Common myeloid progenitor, CD34-positive (primary cell): ENCODE data around the gene OBSCN. TPM values are rescaled to one million over a fixed set of nuclear protein-coding genes. Genes with fewer than 3 reads are reported as not detected.

Experiments
- CTCF ChIA-PET: fragments of 350-600 bp; sonication (Branson Sonifier 250); formaldehyde crosslinking; loops from one replicate; lab custom pipeline; 2021; ENCODE audit warnings: antibody characterized with exemption; lab: Charles Lee
- POLR2A ChIA-PET: fragments of 350-600 bp; sonication (Branson Sonifier 250); formaldehyde crosslinking; loops from one replicate; lab custom pipeline; 2021; ENCODE audit warnings: antibody characterized with exemption; lab: Charles Lee
- DNase-seq, 3 donors: peaks; one replicate each; pipeline versions ENCODE4 v3.0.0 to v3.0.0-alpha.2; 2013
- H3K27ac ChIP-seq, 2 experiments: 1 replicate in 1 of 2; 2 replicates in 1 of 2; pipeline ENCODE4 v1.7.0; 2013; ENCODE audit warnings: inconsistent platforms in 2 of 2, low read length in 2 of 2, mild to moderate bottlenecking in 2 of 2, low read depth in 1 of 2, moderate library complexity in 1 of 2; ENCODE audit not compliant: severe bottlenecking in 2 of 2, insufficient read depth in 1 of 2, poor library complexity in 1 of 2
- H3K27me3 ChIP-seq, 5 experiments: replicated peaks in 2 of 5; 1 replicate in 3 of 5; 2 replicates in 2 of 5; pipeline versions ENCODE4 v1.6.1 to v1.7.0; 2013; ENCODE audit warnings: low read length in 4 of 5, mild to moderate bottlenecking in 2 of 5, moderate library complexity in 2 of 5, inconsistent platforms in 1 of 5; ENCODE audit not compliant: insufficient read depth in 5 of 5, control insufficient read depth in 4 of 5
- H3K36me3 ChIP-seq, 4 experiments: 1 replicate in 2 of 4; 2 replicates in 2 of 4; pipeline versions ENCODE4 v1.6.1 to v1.7.0; 2013; ENCODE audit warnings: low read length in 3 of 4, control low read depth in 1 of 4, mild to moderate bottlenecking in 1 of 4; ENCODE audit not compliant: control insufficient read depth in 4 of 4, insufficient read depth in 4 of 4
- H3K4me1 ChIP-seq, 4 experiments: 1 replicate in 3 of 4; 2 replicates in 1 of 4; pipeline versions ENCODE4 v1.6.1 to v1.7.1; 2013; ENCODE audit warnings: low read length in 3 of 4, mild to moderate bottlenecking in 3 of 4, control low read depth in 1 of 4, inconsistent platforms in 1 of 4, moderate library complexity in 1 of 4; ENCODE audit not compliant: control insufficient read depth in 4 of 4, insufficient read depth in 4 of 4; ENCODE audit errors: control extremely low read depth in 1 of 4
- H3K4me3 ChIP-seq, 7 experiments: 1 replicate in 4 of 7; 2 replicates in 3 of 7; pipeline versions ENCODE4 v1.5.1 to v1.7.0; 2013; ENCODE audit warnings: mild to moderate bottlenecking in 7 of 7, low read length in 6 of 7, moderate library complexity in 6 of 7, inconsistent platforms in 2 of 7, low read depth in 2 of 7, control low read depth in 1 of 7; ENCODE audit not compliant: insufficient read depth in 4 of 7, control insufficient read depth in 1 of 7; ENCODE audit errors: extremely low read depth in 1 of 7
- H3K9me3 ChIP-seq, 5 experiments: 1 replicate in 4 of 5; 2 replicates in 1 of 5; pipeline versions ENCODE4 v1.6.1 to v1.7.1; 2013; ENCODE audit warnings: low read length in 4 of 5, mild to moderate bottlenecking in 2 of 5, inconsistent platforms in 1 of 5, low read depth in 1 of 5, moderate library complexity in 1 of 5; ENCODE audit not compliant: control insufficient read depth in 4 of 5, insufficient read depth in 2 of 5; ENCODE audit errors: control extremely low read depth in 1 of 5
- WGBS: methylation state at CpG from one replicate; pipeline ENCODE4 v1.1.5; 2013; ENCODE audit not compliant: insufficient coverage; 5-methylcytosine and 5-hydroxymethylcytosine counted together
- polyA plus RNA-seq: library from polyadenylated mRNA; unstranded; fragments of 120-200 nt; gene quantifications from one replicate; pipeline ENCODE4 v1.2.1, GENCODE V29; 2013

Gene OBSCN
- 27.8 TPM for polyA plus RNA-seq

DNA sequence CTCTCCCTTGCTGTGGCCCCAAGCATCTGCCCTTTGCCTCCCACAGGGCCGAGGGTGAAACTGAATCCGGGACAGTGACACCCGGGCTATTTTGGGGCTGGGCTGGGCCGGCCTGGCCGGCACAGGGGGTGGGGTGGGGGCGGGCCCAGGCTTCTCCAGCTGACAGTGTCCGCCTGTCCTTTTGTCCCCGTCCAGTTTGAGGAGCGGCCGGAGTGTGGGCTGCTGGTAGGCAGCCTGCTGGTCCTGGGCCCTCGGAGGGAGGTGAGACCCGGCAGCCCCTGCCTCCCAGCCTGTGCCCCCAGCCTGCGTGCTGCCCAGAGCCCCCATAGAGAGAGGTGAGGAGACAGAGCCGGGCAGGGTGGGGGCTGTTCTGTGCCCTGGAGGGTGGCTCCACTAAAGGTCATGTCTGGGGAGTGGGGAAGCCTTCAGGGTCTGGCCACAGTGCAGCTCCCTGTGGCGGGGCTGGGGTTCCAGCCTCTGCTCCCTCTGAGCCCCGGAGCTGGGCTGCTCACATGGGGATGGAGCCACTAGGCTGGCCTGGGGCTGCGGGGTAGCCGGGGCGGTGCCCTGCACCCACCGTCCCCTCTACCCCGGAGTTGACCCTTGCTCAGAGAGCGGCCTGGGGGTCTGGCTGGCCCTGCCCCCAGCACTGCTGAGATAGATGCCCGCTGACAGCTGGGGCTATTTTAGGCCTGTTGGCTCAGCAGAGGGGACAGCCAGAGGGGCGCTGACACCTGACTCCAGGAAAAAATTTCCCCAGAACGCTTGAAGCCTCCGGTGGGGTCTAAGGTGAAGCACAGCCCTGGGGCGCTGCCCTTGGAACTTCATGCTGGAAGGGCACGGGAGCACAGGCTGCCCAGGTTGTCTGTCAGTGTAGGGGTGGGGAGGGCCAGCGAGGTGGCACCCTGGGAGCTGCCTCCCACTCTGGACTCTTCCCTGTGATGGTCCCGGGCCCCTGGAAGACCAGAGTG lies at the start of gene OBSCN:
TSS of gene OBSCN (plus strand) at position 194 of the 971 bp plus-strand sequence. CDS start 3,740 bp downstream, outside the sequence.
- CTCF ChIA-PET = no interaction called here
- DNase-seq = no peak
- Histone ChIP-seq H3K27ac (no peak within 1 kb of the TSS), H3K4me1 (peaks cover 0 to 8% (median 6%) of the 10 kb centered on the region in 4 experiments), H3K27me3 (peaks cover 0 to 35% (median 2%) of the 10 kb centered on the region in 5 experiments), H3K9me3 (no peaks in the 10 kb centered on the region), H3K36me3 (no peaks in the 10 kb centered on the region), H3K4me3 (no peak within 1 kb of the TSS)
- WGBS = 65% methylated on average over 25 of the region's 30 CpGs
- POLR2A ChIA-PET = interaction anchor here (0.6 kb wide), 1 partner anchor 84 kb away, joined by 3 read pairs; no protein-coding TSS in a partner anchor

- CTCF ChIA-PET = interaction anchor here (1.4 to 2.0 kb wide), 2 partner anchors 10 to 28 kb away, joined by 4 to 6 read pairs; no protein-coding TSS in a partner anchor
- no peak for DNase-seq
- Histone ChIP-seq H3K27me3 (no peaks in the 10 kb centered on the region), H3K36me3 (peaks cover 0 to 5% (median 0%) of the 10 kb centered on the region in 4 experiments), H3K27ac (no peak overlapping the region), H3K4me3 (no peak overlapping the region), H3K4me1 (peaks cover 0 to 52% (median 45%) of the 10 kb centered on the region in 4 experiments), H3K9me3 (no peaks in the 10 kb centered on the region)
- WGBS = 95% methylated on average over 72 of the region's 98 CpGs
- POLR2A ChIA-PET = no interaction called here
Observed at GRCh38 chr1:228158151-228159007, 49.5 kb upstream of the OBSCN start.

DNA sequence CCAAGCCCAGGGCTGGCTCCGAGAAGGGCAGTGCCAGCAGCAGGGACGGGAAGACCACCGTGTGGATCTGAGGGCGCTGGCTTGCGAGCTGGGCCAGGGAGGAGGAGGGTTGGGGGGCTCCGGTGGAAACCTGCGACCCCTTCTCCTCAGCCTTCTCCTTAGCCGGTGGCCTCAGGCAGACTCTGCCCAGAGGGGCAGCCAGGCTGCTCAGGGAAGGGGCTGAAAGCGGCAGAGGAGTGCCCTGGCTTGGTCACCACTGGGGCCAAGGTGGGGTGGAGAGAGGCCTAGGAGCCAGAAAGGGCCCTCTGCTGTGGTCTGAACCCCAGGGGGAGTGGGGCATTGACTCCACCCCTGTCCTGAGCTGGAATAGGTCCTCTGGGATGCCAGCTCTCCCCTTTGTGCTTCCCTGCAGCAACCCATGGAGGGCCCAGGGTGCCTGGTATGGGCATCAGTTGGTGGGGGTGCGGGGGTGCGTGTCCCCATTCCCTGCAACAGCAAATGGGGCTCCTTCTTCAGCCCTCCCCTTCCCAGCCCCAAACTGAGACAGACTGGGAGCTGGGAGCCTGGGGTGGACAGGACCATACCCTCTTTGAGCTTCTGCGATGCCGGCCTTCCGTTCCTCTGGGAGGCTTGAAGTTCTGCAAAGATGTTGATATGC lies 48.7 kb upstream of the OBSCN start:
- Histone ChIP-seq H3K9me3 (no peaks in the 10 kb centered on the region), H3K4me3 (no peak overlapping the region), H3K4me1 (peaks cover 0 to 57% (median 51%) of the 10 kb centered on the region in 4 experiments), H3K36me3 (peaks cover 0 to 5% (median 0%) of the 10 kb centered on the region in 4 experiments), H3K27me3 (no peaks in the 10 kb centered on the region), H3K27ac (no peak overlapping the region)
- 90% methylated on average over 6 of the region's 14 CpGs for WGBS
- no peak for DNase-seq
- CTCF ChIA-PET = interaction anchor here (1.4 to 2.0 kb wide), 2 partner anchors 10 to 28 kb away, joined by 4 to 6 read pairs; no protein-coding TSS in a partner anchor
- POLR2A ChIA-PET = no interaction called here

- 97% methylated on average over 14 of the region's 15 CpGs for whole genome bisulfite sequencing
- Histone ChIP-seq H3K9me3 (no peaks in the 10 kb centered on the region), H3K27ac (no peak overlapping the region), H3K4me3 (no peak overlapping the region), H3K27me3 (no peaks in the 10 kb centered on the region), H3K4me1 (peaks cover 2 to 65% (median 57%) of the 10 kb centered on the region in 4 experiments), H3K36me3 (peaks cover 0 to 5% (median 0%) of the 10 kb centered on the region in 4 experiments)
- CTCF ChIA-PET = interaction anchor here (1.4 to 2.0 kb wide), 2 partner anchors 12 to 29 kb away, joined by 4 to 6 read pairs; no protein-coding TSS in a partner anchor
- DNase-seq = no peak
- POLR2A ChIA-PET = no interaction called here
Observed at GRCh38 chr1:228160201-228160761, 47.6 kb upstream of the OBSCN start.

GRCh38 chr1:228161362-228161761 lies 46.5 kb upstream of the OBSCN start:
- DNase-seq = no peak
- POLR2A ChIA-PET = no interaction called here

GRCh38 chr1:228161866-228162265 lies 46.0 kb upstream of the OBSCN start:
- Histone ChIP-seq H3K4me1 (peaks cover 5 to 57% (median 51%) of the 10 kb centered on the region in 4 experiments), H3K9me3 (no peaks in the 10 kb centered on the region), H3K36me3 (peaks cover 0 to 5% (median 0%) of the 10 kb centered on the region in 4 experiments), H3K4me3 (peak overlapping the region in 1 of 7 experiments; percentile 40), H3K27me3 (no peaks in the 10 kb centered on the region), H3K27ac (no peak overlapping the region)
- 98% methylated on average over 8 of the region's 9 CpGs for WGBS
- ChIA-PET CTCF (interaction anchor here (0.9 to 9.6 kb wide), 5 partner anchors 9 to 52 kb away, joined by 3 to 136 read pairs (median 3); partner anchors contain the start of gene GUK1), POLR2A (no interaction called here)
- no peak for DNase-seq

More at GRCh38 chr1:228161362-228161761, 46.5 kb upstream of the OBSCN start:
- no peak overlapping the region for H3K4me3 ChIP-seq
- WGBS = 78% methylated on average over 3 of the region's 7 CpGs
- H3K27me3 ChIP-seq = no peaks in the 10 kb centered on the region
- no peaks in the 10 kb centered on the region for H3K9me3 ChIP-seq
- peaks cover 2 to 57% (median 51%) of the 10 kb centered on the region in 4 experiments for H3K4me1 ChIP-seq
- H3K27ac ChIP-seq = no peak overlapping the region
- peaks cover 0 to 5% (median 0%) of the 10 kb centered on the region in 4 experiments for H3K36me3 ChIP-seq
- CTCF ChIA-PET = interaction anchor here (1.0 to 9.6 kb wide), 3 partner anchors 9 to 53 kb away, joined by 3 to 136 read pairs (median 3); partner anchors contain the start of gene GUK1
